GM23248 (cell line): ENCODE data around the gene PTPN5. TPM values are rescaled to one million over a fixed set of nuclear protein-coding genes. Genes with fewer than 3 reads are reported as not detected.

Source experiments
- DNase-seq: peaks from one replicate; pipeline ENCODE4 v3.0.0-alpha.2; 2015
- H2AFZ ChIP-seq: fragments of 200-600 bp; sonication (generic); 2 replicates; pipeline ENCODE4 v1.6.1; 2016; ENCODE audit warnings: antibody characterized with exemption
- H3F3A ChIP-seq: fragments of 200-600 bp; sonication (generic); 2 replicates; pipeline ENCODE4 v1.6.1; 2016; ENCODE audit warnings: mild to moderate bottlenecking, antibody characterized with exemption, mixed run types; ENCODE audit not compliant: insufficient read depth
- H3K27ac ChIP-seq: fragments of 200-600 bp; sonication (generic); 2 replicates; pipeline ENCODE4 v1.5.1; 2016; ENCODE audit warnings: mild to moderate bottlenecking
- H3K27me3 ChIP-seq: fragments of 200-600 bp; sonication (generic); replicated peaks from 2 replicates; pipeline ENCODE4 v1.6.1; 2016; ENCODE audit warnings: mild to moderate bottlenecking; ENCODE audit not compliant: insufficient read depth
- H3K36me3 ChIP-seq: fragments of 200-600 bp; sonication (generic); 2 replicates; pipeline ENCODE4 v1.6.1; 2016; ENCODE audit warnings: low read depth, mild to moderate bottlenecking
- H3K4me1 ChIP-seq: fragments of 200-600 bp; sonication (generic); 2 replicates; pipeline ENCODE4 v1.6.1; 2016; ENCODE audit warnings: mild to moderate bottlenecking; ENCODE audit not compliant: insufficient read depth
- H3K4me2 ChIP-seq: fragments of 200-600 bp; sonication (generic); one replicate; pipeline ENCODE4 v1.6.1; 2016; ENCODE audit warnings: mild to moderate bottlenecking; ENCODE audit not compliant: unreplicated experiment
- H3K4me3 ChIP-seq: fragments of 200-600 bp; sonication (generic); 2 replicates; pipeline ENCODE4 v1.5.1; 2016; ENCODE audit warnings: mild to moderate bottlenecking
- H3K79me2 ChIP-seq: fragments of 200-600 bp; sonication (generic); 2 replicates; pipeline ENCODE4 v1.6.1; 2016; ENCODE audit warnings: mild to moderate bottlenecking; ENCODE audit not compliant: insufficient read depth
- H3K9ac ChIP-seq: fragments of 200-600 bp; sonication (generic); 2 replicates; pipeline ENCODE4 v1.6.1; 2016; ENCODE audit warnings: mild to moderate bottlenecking
- H3K9me2 ChIP-seq: fragments of 200-600 bp; sonication (generic); 2 replicates; pipeline ENCODE4 v1.6.1; 2016; ENCODE audit warnings: mixed run types, mild to moderate bottlenecking, moderate library complexity; ENCODE audit not compliant: insufficient read depth
- H3K9me3 ChIP-seq: fragments of 200-600 bp; sonication (generic); one replicate; pipeline ENCODE4 v1.6.1; 2017; ENCODE audit warnings: low read depth
- H4K20me1 ChIP-seq: fragments of 200-600 bp; sonication (generic); 2 replicates; pipeline ENCODE4 v1.6.0; 2016; ENCODE audit not compliant: insufficient read depth
- EZH2 ChIP-seq: fragments of 200-600 bp; sonication (generic); IDR thresholded peaks from 2 replicates; pipeline ENCODE4 v1.6.1; 2018; ENCODE audit warnings: antibody characterized with exemption, mild to moderate bottlenecking; ENCODE audit not compliant: insufficient read depth, poor library complexity, severe bottlenecking
- EZH2phosphoT487 ChIP-seq: fragments of 200-600 bp; sonication (generic); IDR thresholded peaks from 2 replicates; pipeline ENCODE4 v1.6.1; 2018; ENCODE audit warnings: antibody characterized with exemption, moderate library complexity, mild to moderate bottlenecking, low read depth; ENCODE audit not compliant: insufficient read depth
- WGBS, 2 experiments: methylation state at CpG; one replicate each; pipeline ENCODE4 v1.1.6; 2015 to 2017; ENCODE audit warnings: low lambda C conversion rate in 2 of 2, low coverage in 1 of 2; ENCODE audit errors: missing lambda C conversion rate in 2 of 2; 5-methylcytosine and 5-hydroxymethylcytosine counted together
- in situ Hi-C: fragments of 300-500 bp; cut with MboI; formaldehyde crosslinking; loops from 2 replicates; pipeline ENCODE4 v1.15.0; 2020
- polyA plus RNA-seq: library from polyadenylated mRNA; unstranded; fragments of >200 nt; fragmentation: Nextera tagmentation; extraction: Ambion mirVana; gene quantifications from 2 replicates; pipeline ENCODE4 v1.2.1, GENCODE V29; 2016
- total RNA-seq: library from RNA; depleted of rRNA; stranded (reverse); fragments of >200 nt; shearing (Covaris generic); gene quantifications from 2 replicates; pipeline ENCODE4 v1.2.3, GENCODE V29; 2014

PTPN5 gene
- total and polyA plus RNA-seq, 2 experiments from 2014 or later: not detected

DNA sequence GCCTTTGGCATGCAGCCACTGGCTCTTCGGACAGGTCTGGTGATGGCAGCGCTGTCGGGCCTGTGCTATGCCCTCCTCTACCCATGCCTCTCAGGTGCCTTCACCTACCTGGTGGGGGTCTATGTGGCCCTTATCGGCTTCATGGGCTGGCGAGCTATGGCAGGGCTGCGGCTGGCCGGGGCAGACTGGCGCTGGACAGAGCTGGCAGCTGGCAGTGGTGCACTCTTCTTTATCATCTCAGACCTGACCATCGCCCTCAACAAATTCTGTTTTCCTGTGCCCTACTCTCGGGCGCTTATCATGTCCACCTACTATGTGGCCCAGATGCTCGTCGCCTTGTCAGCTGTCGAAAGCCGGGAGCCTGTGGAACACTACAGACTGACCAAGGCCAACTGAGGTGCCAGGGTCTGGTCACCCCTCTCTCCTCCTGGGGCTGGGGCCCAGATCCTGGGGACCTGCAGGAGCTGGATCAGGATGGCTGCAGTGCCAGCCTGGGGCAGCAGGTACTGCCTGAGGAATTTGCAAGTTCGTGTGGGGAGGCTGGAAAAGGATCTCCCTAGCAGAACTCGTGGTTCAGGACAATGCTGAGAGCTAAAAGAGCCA lies 89.9 kb downstream of the PTPN5 start:
- no peak for DNase-seq
- TF ChIP-seq EZH2: no peak
- TF ChIP-seq EZH2phosphoT487: no peak
- Histone ChIP-seq H3K4me2 (no peak overlapping the region), H3K27me3 (peaks cover 5% of the 10 kb centered on the region), H3K4me3 (no peak overlapping the region), H3K27ac (no peak overlapping the region), H3K9me3 (no peaks in the 10 kb centered on the region), H3K4me1 (no peaks in the 10 kb centered on the region), H3K9me2 (no peaks in the 10 kb centered on the region), H2AFZ (no peak overlapping the region), H4K20me1 (no peaks in the 10 kb centered on the region), H3F3A (peaks cover 10% of the 10 kb centered on the region; the same call in 1 of the 2 replicates), H3K9ac (no peak overlapping the region), H3K36me3 (no peaks in the 10 kb centered on the region), H3K79me2 (no peaks in the 10 kb centered on the region)
- 84 to 87% methylated on average over 14 to 17 of the region's 17 CpGs for WGBS, 2 experiments
- in situ Hi-C loops: no loop called here

DNA sequence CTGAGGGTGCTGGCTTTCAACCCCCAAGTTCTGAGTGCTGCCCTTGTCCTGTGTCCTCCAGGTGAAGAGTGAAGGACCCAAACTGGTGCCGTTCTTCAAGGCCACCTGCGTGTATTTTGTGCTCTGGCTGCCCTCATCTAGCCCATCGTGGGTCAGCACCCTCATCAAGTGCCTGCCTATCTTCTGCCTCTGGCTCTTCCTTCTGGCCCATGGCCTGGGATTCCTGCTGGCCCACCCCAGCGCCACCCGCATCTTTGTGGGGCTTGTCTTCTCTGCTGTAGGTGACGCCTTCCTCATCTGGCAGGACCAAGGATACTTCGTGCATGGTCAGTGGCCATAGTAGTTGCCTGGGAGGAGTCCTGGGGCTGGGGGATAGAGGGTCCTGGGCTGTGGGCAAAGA lies 90.7 kb downstream of the PTPN5 start:
- H3K27me3 ChIP-seq: no peaks in the 10 kb centered on the region; the same call in 1 of the 2 replicates
- peaks cover 10% of the 10 kb centered on the region; the same call in 1 of the 2 replicates for H3F3A ChIP-seq
- no peak for DNase-seq
- H3K9ac ChIP-seq: no peak overlapping the region
- H2AFZ ChIP-seq: no peak overlapping the region
- no peak for TF ChIP-seq EZH2
- no peak for TF ChIP-seq EZH2phosphoT487
- in situ Hi-C loops: no loop called here
- no peaks in the 10 kb centered on the region for H3K9me3 ChIP-seq
- no peak overlapping the region for H3K4me3 ChIP-seq
- H3K27ac ChIP-seq: no peak overlapping the region
- no peaks in the 10 kb centered on the region for H3K4me1 ChIP-seq
- no peaks in the 10 kb centered on the region for H4K20me1 ChIP-seq
- H3K79me2 ChIP-seq: no peaks in the 10 kb centered on the region
- no peaks in the 10 kb centered on the region for H3K36me3 ChIP-seq
- no peak overlapping the region for H3K4me2 ChIP-seq
- no peaks in the 10 kb centered on the region for H3K9me2 ChIP-seq
- WGBS, 2 experiments: 85% methylated on average over 7 of the region's 7 CpGs

DNA sequence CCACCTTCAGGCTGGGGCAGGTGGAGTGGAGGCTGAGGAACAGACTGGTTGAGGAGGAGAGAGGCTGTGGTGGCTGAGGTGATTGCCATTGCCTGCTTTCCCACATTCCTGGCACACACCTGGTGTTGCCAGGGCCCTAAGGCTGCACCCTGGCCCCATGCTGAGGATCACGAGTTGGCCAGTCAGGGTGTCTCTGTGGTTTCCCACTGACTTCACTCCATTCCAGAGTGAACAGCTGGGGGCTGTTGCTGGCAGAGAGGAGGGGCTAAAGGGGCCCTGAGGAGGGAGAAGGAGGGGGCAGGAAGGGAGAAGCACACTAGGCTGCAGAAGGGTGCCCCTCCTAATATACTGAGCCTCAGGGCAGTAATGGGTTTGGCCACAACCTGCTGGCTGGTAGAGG lies 91.2 kb downstream of the PTPN5 start:
- no peaks in the 10 kb centered on the region for H3K36me3 ChIP-seq
- peaks cover 10% of the 10 kb centered on the region; the same call in 1 of the 2 replicates for H3F3A ChIP-seq
- 50 to 67% methylated on average over 1 of the region's 1 CpG for WGBS, 2 experiments
- H3K4me3 ChIP-seq: no peak overlapping the region
- H3K9me3 ChIP-seq: no peaks in the 10 kb centered on the region
- H4K20me1 ChIP-seq: no peaks in the 10 kb centered on the region
- H3K79me2 ChIP-seq: no peaks in the 10 kb centered on the region
- no peak overlapping the region for H3K4me2 ChIP-seq
- H3K9me2 ChIP-seq: no peaks in the 10 kb centered on the region
- in situ Hi-C loops: no loop called here
- no peak overlapping the region for H3K9ac ChIP-seq
- H2AFZ ChIP-seq: no peak overlapping the region
- H3K27ac ChIP-seq: no peak overlapping the region
- H3K27me3 ChIP-seq: no peaks in the 10 kb centered on the region; the same call in 1 of the 2 replicates
- H3K4me1 ChIP-seq: no peaks in the 10 kb centered on the region
- TF ChIP-seq EZH2: no peak
- TF ChIP-seq EZH2phosphoT487: no peak
- no peak for DNase-seq

DNA sequence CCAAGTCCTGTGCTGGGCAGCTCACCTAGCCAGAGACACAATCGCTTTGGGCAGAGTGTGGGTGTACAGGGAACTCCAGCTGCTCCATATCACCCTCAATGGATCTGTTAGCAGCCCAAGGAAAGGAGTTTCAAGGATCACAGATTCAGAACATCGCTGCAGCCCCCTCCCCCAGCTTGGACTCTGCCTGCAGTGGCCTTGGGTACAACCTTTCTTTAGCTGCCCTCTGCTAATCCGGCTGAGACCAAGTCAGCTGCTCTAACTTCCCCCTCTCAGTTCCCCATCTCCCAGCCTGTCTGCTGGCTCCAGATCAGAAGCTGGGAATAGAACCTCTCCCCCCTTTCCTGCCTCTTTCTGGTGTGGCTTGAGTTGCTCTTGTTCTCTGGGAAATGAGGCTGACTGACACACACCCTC lies 91.7 kb downstream of the PTPN5 start:
- no peaks in the 10 kb centered on the region for H3K9me3 ChIP-seq
- DNase-seq: no peak
- H2AFZ ChIP-seq: no peak overlapping the region
- no peaks in the 10 kb centered on the region; the same call in 1 of the 2 replicates for H3K27me3 ChIP-seq
- H3K9me2 ChIP-seq: no peaks in the 10 kb centered on the region
- H3K4me2 ChIP-seq: no peak overlapping the region
- TF ChIP-seq EZH2phosphoT487: no peak
- TF ChIP-seq EZH2: no peak
- no peak overlapping the region for H3K27ac ChIP-seq
- H3F3A ChIP-seq: peaks cover 10% of the 10 kb centered on the region; the same call in 1 of the 2 replicates
- no peaks in the 10 kb centered on the region for H3K4me1 ChIP-seq
- no peaks in the 10 kb centered on the region for H4K20me1 ChIP-seq
- H3K79me2 ChIP-seq: no peaks in the 10 kb centered on the region
- WGBS, 2 experiments: 71 to 77% methylated on average over 3 of the region's 3 CpGs
- H3K4me3 ChIP-seq: no peak overlapping the region
- no peak overlapping the region for H3K9ac ChIP-seq
- in situ Hi-C loops: no loop called here
- no peaks in the 10 kb centered on the region for H3K36me3 ChIP-seq

DNA sequence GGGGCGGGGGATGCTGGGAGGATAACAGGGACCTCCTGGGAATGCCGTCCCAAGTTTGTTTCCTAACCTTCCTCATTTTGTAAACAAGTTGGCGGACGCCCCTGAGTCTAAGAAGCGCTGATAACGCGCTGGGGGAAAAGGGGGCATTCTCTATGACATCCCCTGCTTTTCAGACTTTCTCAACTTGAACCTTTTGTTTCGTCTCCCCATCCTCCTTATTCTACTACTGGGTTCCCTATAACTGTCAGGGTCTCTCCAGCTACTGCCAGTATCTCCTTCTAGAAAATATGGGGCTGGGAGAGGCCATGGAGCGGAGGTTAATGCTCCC lies 92.4 kb downstream of the PTPN5 start:
- H3K27ac ChIP-seq: no peak overlapping the region
- H3K27me3 ChIP-seq: no peaks in the 10 kb centered on the region; the same call in 1 of the 2 replicates
- peaks cover 10% of the 10 kb centered on the region; the same call in 1 of the 2 replicates for H3F3A ChIP-seq
- peak overlapping the region; percentile 73 for H3K4me3 ChIP-seq
- no peaks in the 10 kb centered on the region for H3K9me3 ChIP-seq
- DNase-seq: peak; percentile 42
- peak overlapping the region; percentile 71 for H3K4me2 ChIP-seq
- H3K79me2 ChIP-seq: no peaks in the 10 kb centered on the region
- no peaks in the 10 kb centered on the region for H3K36me3 ChIP-seq
- WGBS, 2 experiments: 7 to 9% methylated on average over 9 of the region's 9 CpGs
- TF ChIP-seq EZH2 (no peak), EZH2phosphoT487 (no peak)
- H4K20me1 ChIP-seq: no peaks in the 10 kb centered on the region
- peak overlapping the region; percentile 66 for H3K9ac ChIP-seq
- H3K4me1 ChIP-seq: no peaks in the 10 kb centered on the region
- H3K9me2 ChIP-seq: no peaks in the 10 kb centered on the region
- peak overlapping the region; percentile 79 for H2AFZ ChIP-seq
- in situ Hi-C loops: no loop called here
